ENCODE data around the gene RNF167.

GRCh38 chr17:4969551-4970173 lies 29.6 kb downstream of the RNF167 start:
- TF ChIP-seq, protein P1, sequence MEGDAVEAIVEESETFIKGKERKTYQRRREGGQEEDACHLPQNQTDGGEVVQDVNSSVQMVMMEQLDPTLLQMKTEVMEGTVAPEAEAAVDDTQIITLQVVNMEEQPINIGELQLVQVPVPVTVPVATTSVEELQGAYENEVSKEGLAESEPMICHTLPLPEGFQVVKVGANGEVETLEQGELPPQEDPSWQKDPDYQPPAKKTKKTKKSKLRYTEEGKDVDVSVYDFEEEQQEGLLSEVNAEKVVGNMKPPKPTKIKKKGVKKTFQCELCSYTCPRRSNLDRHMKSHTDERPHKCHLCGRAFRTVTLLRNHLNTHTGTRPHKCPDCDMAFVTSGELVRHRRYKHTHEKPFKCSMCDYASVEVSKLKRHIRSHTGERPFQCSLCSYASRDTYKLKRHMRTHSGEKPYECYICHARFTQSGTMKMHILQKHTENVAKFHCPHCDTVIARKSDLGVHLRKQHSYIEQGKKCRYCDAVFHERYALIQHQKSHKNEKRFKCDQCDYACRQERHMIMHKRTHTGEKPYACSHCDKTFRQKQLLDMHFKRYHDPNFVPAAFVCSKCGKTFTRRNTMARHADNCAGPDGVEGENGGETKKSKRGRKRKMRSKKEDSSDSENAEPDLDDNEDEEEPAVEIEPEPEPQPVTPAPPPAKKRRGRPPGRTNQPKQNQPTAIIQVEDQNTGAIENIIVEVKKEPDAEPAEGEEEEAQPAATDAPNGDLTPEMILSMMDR (conservative IDR thresholded peaks at IDR 0.05 in 1 of 2, IDR thresholded peaks at IDR 0.05 in 1 of 2; ENCODE audit: extremely low read depth in 1 of 2, insufficient read depth in 1 of 2, low read depth in 1 of 2, low read length in 2 of 2) = no peak
- no peak for TF ChIP-seq EZH2 (IDR thresholded peaks at IDR 0.05; ENCODE audit: borderline replicate concordance, low read length)
